Measurements from ENCODE around the gene KLHL17. TPM values are rescaled to one million over a fixed set of nuclear protein-coding genes. Genes with fewer than 3 reads are reported as not detected.

The KLHL17 gene
- total RNA-seq, 4 donors from 2014 or later: 1.3 to 5.7 (median 2.3) TPM

- no peak for TF ChIP-seq POLR2A (IDR thresholded peaks at IDR 0.05)
- TF ChIP-seq CTCF (IDR thresholded peaks at IDR 0.05 in 4 of 5, conservative IDR thresholded peaks at IDR 0.05 in 1 of 5): no peak
- H3K4me3 ChIP-seq: no peak overlapping the region
- no peak overlapping the region for H3K27ac ChIP-seq
- no peak for ATAC-seq
- intact Hi-C loops (cut with DNase I; ENCODE audit: low total_unique reads) (no loop called here), in situ Hi-C loops (cut with MboI; ENCODE audit: low sequenced_read_pairs in 4 of 4) (no loop called here)
- no peak for DNase-seq
- no peaks in the 10 kb centered on the region for H3K36me3 ChIP-seq
- peaks cover 12 to 24% of the 10 kb centered on the region in 2 donors for H3K4me1 ChIP-seq
- no peaks in the 10 kb centered on the region for H3K9me3 ChIP-seq
- peaks cover 61 to 75% (median 73%) of the 10 kb centered on the region in 3 donors for H3K27me3 ChIP-seq
Observed at GRCh38 chr1:938711-939489, 21.5 kb upstream of the KLHL17 start.

- Histone ChIP-seq H3K27me3 (peaks cover 61 to 75% (median 73%) of the 10 kb centered on the region in 3 donors), H3K36me3 (no peaks in the 10 kb centered on the region), H3K4me3 (peak overlapping the region; percentile 23 to 68 (median 50)), H3K27ac (no peak overlapping the region), H3K4me1 (peaks cover 12 to 24% of the 10 kb centered on the region in 2 donors), H3K9me3 (no peaks in the 10 kb centered on the region)
- DNase-seq (no peak), ATAC-seq (peak in 1 of 2 donors; percentile 11)
- in situ Hi-C loops (cut with MboI; ENCODE audit: low sequenced_read_pairs in 4 of 4) (no loop called here), intact Hi-C loops (cut with DNase I; ENCODE audit: low total_unique reads) (loop anchor here (1.0 kb wide), 1 partner anchor 35 kb away; no protein-coding TSS in a partner anchor)
- TF ChIP-seq CTCF (IDR thresholded peaks at IDR 0.05 in 4 of 5, conservative IDR thresholded peaks at IDR 0.05 in 1 of 5): no peak
Observed at GRCh38 chr1:939511-940106, 20.8 kb upstream of the KLHL17 start.

- TF ChIP-seq CTCF (IDR thresholded peaks at IDR 0.05 in 4 of 5, conservative IDR thresholded peaks at IDR 0.05 in 1 of 5) (peak in 1 of 5 experiments; percentile 17), POLR2A (IDR thresholded peaks at IDR 0.05) (no peak)
Observed at GRCh38 chr1:940107-941014, 20.0 kb upstream of the KLHL17 start.

GRCh38 chr1:941015-941587 lies 19.3 kb upstream of the KLHL17 start:
- H3K4me1 ChIP-seq: peaks cover 12 to 24% of the 10 kb centered on the region in 2 donors
- ATAC-seq: no peak
- no peaks in the 10 kb centered on the region for H3K9me3 ChIP-seq
- in situ Hi-C loops (cut with MboI; ENCODE audit: low sequenced_read_pairs in 4 of 4): no loop called here
- H3K27ac ChIP-seq: no peak overlapping the region
- intact Hi-C loops (cut with DNase I; ENCODE audit: low total_unique reads): no loop called here
- peaks cover 0 to 13% of the 10 kb centered on the region in 2 donors for H3K36me3 ChIP-seq
- no peak for DNase-seq
- peak overlapping the region; percentile 17 to 68 (median 50) for H3K4me3 ChIP-seq
- peaks cover 48 to 62% (median 60%) of the 10 kb centered on the region in 3 donors for H3K27me3 ChIP-seq
- TF ChIP-seq POLR2A (IDR thresholded peaks at IDR 0.05) (no peak), CTCF (IDR thresholded peaks at IDR 0.05 in 4 of 5, conservative IDR thresholded peaks at IDR 0.05 in 1 of 5) (no peak)

More at GRCh38 chr1:940107-941014, 20.0 kb upstream of the KLHL17 start:
- Histone ChIP-seq H3K4me3 (peak overlapping the region; percentile 34 to 68 (median 50)), H3K27me3 (peaks cover 56 to 69% (median 67%) of the 10 kb centered on the region in 3 donors), H3K36me3 (peaks cover 0 to 5% of the 10 kb centered on the region in 2 donors), H3K27ac (no peak overlapping the region), H3K4me1 (peaks cover 12 to 24% of the 10 kb centered on the region in 2 donors), H3K9me3 (no peaks in the 10 kb centered on the region)
- in situ Hi-C loops (cut with MboI; ENCODE audit: low sequenced_read_pairs in 4 of 4) (no loop called here), intact Hi-C loops (cut with DNase I; ENCODE audit: low total_unique reads) (loop anchor here (1.0 kb wide), 1 partner anchor 36 kb away; no protein-coding TSS in a partner anchor)
- DNase-seq (no peak), ATAC-seq (peak; percentile 15 to 72)
